Endothelial cell of hepatic sinusoid (primary cell): ENCODE measurements around the gene CPA5.

Experiments
- in situ Hi-C: cut with HindIII; loops from 2 replicates; pipeline ENCODE4 v1.10.0; 2017; ENCODE audit warnings: low sequenced_read_pairs

The CPA5 gene

GRCh38 chr7:130332259-130333053, 12.2 kb upstream of the CPA5 start:
- in situ Hi-C loops = no loop called here

- in situ Hi-C loops = no loop called here
Observed at GRCh38 chr7:130333832-130334231, 10.8 kb upstream of the CPA5 start.

- in situ Hi-C loops = no loop called here
Observed at GRCh38 chr7:130334274-130334673, 10.3 kb upstream of the CPA5 start.

GRCh38 chr7:130337410-130337971, 7.1 kb upstream of the CPA5 start:
- in situ Hi-C loops = no loop called here

GRCh38 chr7:130338233-130338632, 6.4 kb upstream of the CPA5 start:
- in situ Hi-C loops = no loop called here

GRCh38 chr7:130341882-130342281, 2.7 kb upstream of the CPA5 start:
- in situ Hi-C loops = no loop called here

GRCh38 chr7:130342701-130343380, 1.8 kb upstream of the CPA5 start:
- in situ Hi-C loops = no loop called here

- in situ Hi-C loops = no loop called here
Observed at GRCh38 chr7:130345136-130345535, 520 bp downstream of the CPA5 start.

- in situ Hi-C loops = no loop called here
Observed at GRCh38 chr7:130345725-130346124, 1.1 kb downstream of the CPA5 start.

GRCh38 chr7:130346177-130346905, 1.7 kb downstream of the CPA5 start:
- in situ Hi-C loops = no loop called here

GRCh38 chr7:130346941-130347340, 2.3 kb downstream of the CPA5 start:
- in situ Hi-C loops = no loop called here

GRCh38 chr7:130349911-130350782, 5.5 kb downstream of the CPA5 start:
- in situ Hi-C loops = loop anchor here (5.0 kb wide), 1 partner anchor 92 kb away; the partner anchor contains the start of gene CEP41

GRCh38 chr7:130350945-130351790, 6.6 kb downstream of the CPA5 start:
- in situ Hi-C loops = loop anchor here (5.0 kb wide), 1 partner anchor 91 kb away; the partner anchor contains the start of gene CEP41

- in situ Hi-C loops = loop anchor here (5.0 kb wide), 1 partner anchor 91 kb away; the partner anchor contains the start of gene CEP41
Observed at GRCh38 chr7:130351791-130352090, 7.1 kb downstream of the CPA5 start.

GRCh38 chr7:130352194-130353074, 7.8 kb downstream of the CPA5 start:
- in situ Hi-C loops = loop anchor here (5.0 kb wide), 1 partner anchor 90 kb away; the partner anchor contains the start of gene CEP41

GRCh38 chr7:130353196-130353595, 8.6 kb downstream of the CPA5 start:
- in situ Hi-C loops = loop anchor here (5.0 kb wide), 1 partner anchor 89 kb away; the partner anchor contains the start of gene CEP41

- in situ Hi-C loops = no loop called here
Observed at GRCh38 chr7:130356121-130356875, 11.7 kb downstream of the CPA5 start.
